Measurements from ENCODE around the gene AFMID. TPM values are rescaled to one million over a fixed set of nuclear protein-coding genes. Genes with fewer than 3 reads are reported as not detected.

The AFMID gene
- total and polyA plus RNA-seq, 9 of the 15 experiments (the other 6 are each of a cell fraction or from before 2014, with no cell fraction given) = 62.1 to 188 (median 74.4) TPM

DNA sequence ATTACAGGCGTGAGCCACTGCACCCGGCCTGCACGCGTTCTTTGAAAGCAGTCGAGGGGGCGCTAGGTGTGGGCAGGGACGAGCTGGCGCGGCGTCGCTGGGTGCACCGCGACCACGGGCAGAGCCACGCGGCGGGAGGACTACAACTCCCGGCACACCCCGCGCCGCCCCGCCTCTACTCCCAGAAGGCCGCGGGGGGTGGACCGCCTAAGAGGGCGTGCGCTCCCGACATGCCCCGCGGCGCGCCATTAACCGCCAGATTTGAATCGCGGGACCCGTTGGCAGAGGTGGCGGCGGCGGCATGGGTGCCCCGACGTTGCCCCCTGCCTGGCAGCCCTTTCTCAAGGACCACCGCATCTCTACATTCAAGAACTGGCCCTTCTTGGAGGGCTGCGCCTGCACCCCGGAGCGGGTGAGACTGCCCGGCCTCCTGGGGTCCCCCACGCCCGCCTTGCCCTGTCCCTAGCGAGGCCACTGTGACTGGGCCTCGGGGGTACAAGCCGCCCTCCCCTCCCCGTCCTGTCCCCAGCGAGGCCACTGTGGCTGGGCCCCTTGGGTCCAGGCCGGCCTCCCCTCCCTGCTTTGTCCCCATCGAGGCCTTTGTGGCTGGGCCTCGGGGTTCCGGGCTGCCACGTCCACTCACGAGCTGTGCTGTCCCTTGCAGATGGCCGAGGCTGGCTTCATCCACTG, 27.0 kb downstream of the AFMID start, which contains the start of gene BIRC5 (continued):
- TF ChIP-seq, protein P1, sequence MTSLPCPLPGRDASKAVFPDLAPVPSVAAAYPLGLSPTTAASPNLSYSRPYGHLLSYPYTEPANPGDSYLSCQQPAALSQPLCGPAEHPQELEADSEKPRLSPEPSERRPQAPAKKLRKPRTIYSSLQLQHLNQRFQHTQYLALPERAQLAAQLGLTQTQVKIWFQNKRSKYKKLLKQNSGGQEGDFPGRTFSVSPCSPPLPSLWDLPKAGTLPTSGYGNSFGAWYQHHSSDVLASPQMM (CRISPR knock-in tag; IDR thresholded peaks at IDR 0.05) = no peak
- TF ChIP-seq MTA1 (IDR thresholded peaks at IDR 0.05; ENCODE audit: borderline replicate concordance) = no peak
- TF ChIP-seq, protein P2, sequence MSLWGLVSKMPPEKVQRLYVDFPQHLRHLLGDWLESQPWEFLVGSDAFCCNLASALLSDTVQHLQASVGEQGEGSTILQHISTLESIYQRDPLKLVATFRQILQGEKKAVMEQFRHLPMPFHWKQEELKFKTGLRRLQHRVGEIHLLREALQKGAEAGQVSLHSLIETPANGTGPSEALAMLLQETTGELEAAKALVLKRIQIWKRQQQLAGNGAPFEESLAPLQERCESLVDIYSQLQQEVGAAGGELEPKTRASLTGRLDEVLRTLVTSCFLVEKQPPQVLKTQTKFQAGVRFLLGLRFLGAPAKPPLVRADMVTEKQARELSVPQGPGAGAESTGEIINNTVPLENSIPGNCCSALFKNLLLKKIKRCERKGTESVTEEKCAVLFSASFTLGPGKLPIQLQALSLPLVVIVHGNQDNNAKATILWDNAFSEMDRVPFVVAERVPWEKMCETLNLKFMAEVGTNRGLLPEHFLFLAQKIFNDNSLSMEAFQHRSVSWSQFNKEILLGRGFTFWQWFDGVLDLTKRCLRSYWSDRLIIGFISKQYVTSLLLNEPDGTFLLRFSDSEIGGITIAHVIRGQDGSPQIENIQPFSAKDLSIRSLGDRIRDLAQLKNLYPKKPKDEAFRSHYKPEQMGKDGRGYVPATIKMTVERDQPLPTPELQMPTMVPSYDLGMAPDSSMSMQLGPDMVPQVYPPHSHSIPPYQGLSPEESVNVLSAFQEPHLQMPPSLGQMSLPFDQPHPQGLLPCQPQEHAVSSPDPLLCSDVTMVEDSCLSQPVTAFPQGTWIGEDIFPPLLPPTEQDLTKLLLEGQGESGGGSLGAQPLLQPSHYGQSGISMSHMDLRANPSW (CRISPR knock-in tag; IDR thresholded peaks at IDR 0.05) = peak; percentile 41; the same call in 1 of the 2 replicates
- TF ChIP-seq EGR1 (conservative IDR thresholded peaks at IDR 0.05) = peak; percentile 55; the same call in 1 of the 2 replicates
- 0 out of 2 replicates have a peak, but pooled peaks have one; percentile 45 for TF ChIP-seq NFIC (IDR thresholded peaks at IDR 0.05)
- no peak for TF ChIP-seq SIRT6 (IDR thresholded peaks at IDR 0.05; ENCODE audit: low read depth, low read length)
- no peak for TF ChIP-seq EZH2 (IDR thresholded peaks at IDR 0.05; ENCODE audit: borderline replicate concordance, low read depth, low read length)
- TF ChIP-seq, protein P3, sequence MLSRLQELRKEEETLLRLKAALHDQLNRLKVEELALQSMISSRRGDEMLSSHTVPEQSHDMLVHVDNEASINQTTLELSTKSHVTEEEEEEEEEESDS (CRISPR knock-in tag; IDR thresholded peaks at IDR 0.05) = no peak
- no peak for TF ChIP-seq RHOXF2B (CRISPR knock-in tag; conservative IDR thresholded peaks at IDR 0.05)
- peak; percentile 98 for TF ChIP-seq ZNF143 (CRISPR knock-in tag; IDR thresholded peaks at IDR 0.05)
- TF ChIP-seq SMARCA5 (IDR thresholded peaks at IDR 0.05) = no peak
- TF ChIP-seq SNRNP70 (optimal IDR thresholded peaks at IDR 0.05; ENCODE audit: low read depth, low read length) = no peak
- TF ChIP-seq, protein P4, sequence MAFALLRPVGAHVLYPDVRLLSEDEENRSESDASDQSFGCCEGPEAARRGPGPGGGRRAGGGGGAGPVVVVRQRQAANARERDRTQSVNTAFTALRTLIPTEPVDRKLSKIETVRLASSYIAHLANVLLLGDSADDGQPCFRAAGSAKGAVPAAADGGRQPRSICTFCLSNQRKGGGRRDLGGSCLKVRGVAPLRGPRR (CRISPR knock-in tag; IDR thresholded peaks at IDR 0.05) = no peak
- no peak for TF ChIP-seq ZNF668 (CRISPR knock-in tag; IDR thresholded peaks at IDR 0.05)
- TF ChIP-seq SRSF3 (IDR thresholded peaks at IDR 0.05; ENCODE audit: insufficient read depth, low read length) = no peak
- TF ChIP-seq MXI1 (IDR thresholded peaks at IDR 0.05; ENCODE audit: low read depth, low read length) = peak; percentile 86
- TF ChIP-seq SMARCB1 (IDR thresholded peaks at IDR 0.05; ENCODE audit: insufficient read length, low read depth) = no peak
- TF ChIP-seq TSC22D4 (tag; IDR thresholded peaks at IDR 0.05) = no peak
- TF ChIP-seq, protein P5, sequence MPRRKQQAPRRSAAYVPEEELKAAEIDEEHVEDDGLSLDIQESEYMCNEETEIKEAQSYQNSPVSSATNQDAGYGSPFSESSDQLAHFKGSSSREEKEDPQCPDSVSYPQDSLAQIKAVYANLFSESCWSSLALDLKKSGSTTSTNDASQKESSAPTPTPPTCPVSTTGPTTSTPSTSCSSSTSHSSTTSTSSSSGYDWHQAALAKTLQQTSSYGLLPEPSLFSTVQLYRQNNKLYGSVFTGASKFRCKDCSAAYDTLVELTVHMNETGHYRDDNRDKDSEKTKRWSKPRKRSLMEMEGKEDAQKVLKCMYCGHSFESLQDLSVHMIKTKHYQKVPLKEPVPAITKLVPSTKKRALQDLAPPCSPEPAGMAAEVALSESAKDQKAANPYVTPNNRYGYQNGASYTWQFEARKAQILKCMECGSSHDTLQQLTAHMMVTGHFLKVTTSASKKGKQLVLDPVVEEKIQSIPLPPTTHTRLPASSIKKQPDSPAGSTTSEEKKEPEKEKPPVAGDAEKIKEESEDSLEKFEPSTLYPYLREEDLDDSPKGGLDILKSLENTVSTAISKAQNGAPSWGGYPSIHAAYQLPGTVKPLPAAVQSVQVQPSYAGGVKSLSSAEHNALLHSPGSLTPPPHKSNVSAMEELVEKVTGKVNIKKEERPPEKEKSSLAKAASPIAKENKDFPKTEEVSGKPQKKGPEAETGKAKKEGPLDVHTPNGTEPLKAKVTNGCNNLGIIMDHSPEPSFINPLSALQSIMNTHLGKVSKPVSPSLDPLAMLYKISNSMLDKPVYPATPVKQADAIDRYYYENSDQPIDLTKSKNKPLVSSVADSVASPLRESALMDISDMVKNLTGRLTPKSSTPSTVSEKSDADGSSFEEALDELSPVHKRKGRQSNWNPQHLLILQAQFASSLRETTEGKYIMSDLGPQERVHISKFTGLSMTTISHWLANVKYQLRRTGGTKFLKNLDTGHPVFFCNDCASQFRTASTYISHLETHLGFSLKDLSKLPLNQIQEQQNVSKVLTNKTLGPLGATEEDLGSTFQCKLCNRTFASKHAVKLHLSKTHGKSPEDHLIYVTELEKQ (CRISPR knock-in tag; IDR thresholded peaks at IDR 0.05) = no peak
- TF ChIP-seq MTA3 (IDR thresholded peaks at IDR 0.05; ENCODE audit: borderline replicate concordance) = peak; percentile 80
- no peak for TF ChIP-seq GATA2 (CRISPR knock-in tag; IDR thresholded peaks at IDR 0.05)
- no peak for TF ChIP-seq POLR3A (IDR thresholded peaks at IDR 0.05; ENCODE audit: borderline replicate concordance, extremely low read depth, insufficient read depth, insufficient read length)
